H9 (cell line): ENCODE data around the gene CHPF. TPM values are rescaled to one million over a fixed set of nuclear protein-coding genes. Genes with fewer than 3 reads are reported as not detected.
A peak's percentile ranks its signal among the peaks of the same experiment; 100 is the strongest.

Experiments
- DNase-seq: peaks from one replicate; pipeline ENCODE4 v3.0.0-alpha.2; 2017
- H2AFZ ChIP-seq: one replicate; pipeline ENCODE4 v1.6.1; 2013; ENCODE audit warnings: mild to moderate bottlenecking, low read length, control low read depth, moderate library complexity
- H2AK5ac ChIP-seq: 2 replicates; pipeline ENCODE4 v1.6.1; 2013; ENCODE audit warnings: low read length, control low read depth, mixed read lengths; ENCODE audit not compliant: insufficient read length
- H2BK120ac ChIP-seq: one replicate; pipeline ENCODE4 v1.6.1; 2013; ENCODE audit warnings: low read depth, mild to moderate bottlenecking, low read length, control low read depth, inconsistent platforms; ENCODE audit not compliant: poor library complexity, severe bottlenecking
- H2BK12ac ChIP-seq: 2 replicates; pipeline ENCODE4 v1.6.1; 2013; ENCODE audit warnings: low read length, control low read depth, mixed read lengths, low read depth; ENCODE audit not compliant: insufficient read length
- H2BK15ac ChIP-seq: 2 replicates; pipeline ENCODE4 v1.6.1; 2013; ENCODE audit warnings: low read depth, low read length, control low read depth
- H2BK20ac ChIP-seq: one replicate; pipeline ENCODE4 v1.6.1; 2013; ENCODE audit warnings: low read depth, mild to moderate bottlenecking, low read length, control low read depth, inconsistent platforms; ENCODE audit not compliant: poor library complexity, severe bottlenecking
- H2BK5ac ChIP-seq: 2 replicates; pipeline ENCODE4 v1.6.1; 2013; ENCODE audit warnings: low read length, control low read depth, mixed read lengths; ENCODE audit not compliant: insufficient read length
- H3K14ac ChIP-seq: 2 replicates; pipeline ENCODE4 v1.6.1; 2013; ENCODE audit warnings: low read length, control low read depth; ENCODE audit not compliant: insufficient read depth
- H3K18ac ChIP-seq: 2 replicates; pipeline ENCODE4 v1.6.1; 2013; ENCODE audit warnings: low read depth, mild to moderate bottlenecking, mixed read lengths, low read length, control low read depth; ENCODE audit not compliant: insufficient read length
- H3K23ac ChIP-seq: 2 replicates; pipeline ENCODE4 v1.6.1; 2013; ENCODE audit warnings: low read length, control low read depth, mixed read lengths, low read depth; ENCODE audit not compliant: insufficient read length
- H3K23me2 ChIP-seq: 2 replicates; pipeline ENCODE4 v1.6.1; 2013; ENCODE audit warnings: low read depth, mild to moderate bottlenecking, mixed read lengths, low read length, control low read depth; ENCODE audit not compliant: insufficient read length, poor library complexity, severe bottlenecking
- H3K27ac ChIP-seq: 2 replicates; pipeline ENCODE4 v1.5.1; 2013; ENCODE audit warnings: low read length, control low read depth, mixed read lengths, low read depth; ENCODE audit not compliant: insufficient read length
- H3K27me3 ChIP-seq: 2 replicates; pipeline ENCODE4 v1.6.1; 2013; ENCODE audit warnings: low read length, control low read depth, inconsistent platforms; ENCODE audit not compliant: insufficient read depth
- H3K4ac ChIP-seq: 2 replicates; pipeline ENCODE4 v1.6.1; 2013; ENCODE audit warnings: low read depth, mild to moderate bottlenecking, control low read depth, inconsistent platforms, low read length, moderate library complexity
- H3K4me1 ChIP-seq: 2 replicates; pipeline ENCODE4 v1.6.1; 2013; ENCODE audit warnings: low read length, control low read depth, inconsistent platforms; ENCODE audit not compliant: insufficient read depth
- H3K4me2 ChIP-seq: 2 replicates; pipeline ENCODE4 v1.6.1; 2013; ENCODE audit warnings: low read length, control low read depth, mixed read lengths; ENCODE audit not compliant: insufficient read length, insufficient read depth
- H3K56ac ChIP-seq: 2 replicates; pipeline ENCODE4 v1.6.1; 2013; ENCODE audit warnings: low read depth, mild to moderate bottlenecking, mixed read lengths, low read length, control low read depth; ENCODE audit not compliant: insufficient read length
- H3K79me1 ChIP-seq: 2 replicates; pipeline ENCODE4 v1.6.1; 2013; ENCODE audit warnings: low read depth, mild to moderate bottlenecking, moderate library complexity, low read length, control low read depth, inconsistent platforms; ENCODE audit not compliant: insufficient read depth, poor library complexity, severe bottlenecking
- H3K79me2 ChIP-seq: 2 replicates; pipeline ENCODE4 v1.6.1; 2013; ENCODE audit warnings: low read length, control low read depth, inconsistent platforms; ENCODE audit not compliant: insufficient read depth
- H3K9ac ChIP-seq: 2 replicates; pipeline ENCODE4 v1.6.1; 2013; ENCODE audit warnings: low read length, control low read depth, mixed read lengths; ENCODE audit not compliant: insufficient read length; ENCODE audit errors: extremely low read depth
- H3K9me3 ChIP-seq: one replicate; pipeline ENCODE4 v1.6.1; 2013; ENCODE audit warnings: low read depth, low read length, inconsistent platforms; ENCODE audit not compliant: control insufficient read depth
- H3T11ph ChIP-seq: one replicate; pipeline ENCODE4 v1.6.1; 2013; ENCODE audit warnings: mild to moderate bottlenecking, low read length, control low read depth, inconsistent platforms
- H4K20me1 ChIP-seq: one replicate; pipeline ENCODE4 v1.6.1; 2013; ENCODE audit not compliant: control insufficient read depth, insufficient read length, insufficient read depth
- H4K5ac ChIP-seq: 2 replicates; pipeline ENCODE4 v1.6.1; 2013; ENCODE audit warnings: low read depth, mild to moderate bottlenecking, mixed read lengths, low read length, control low read depth; ENCODE audit not compliant: insufficient read length
- H4K8ac ChIP-seq: replicated peaks from 2 replicates; pipeline ENCODE4 v1.6.1; 2013; ENCODE audit warnings: low read length, control low read depth, mixed read lengths, low read depth; ENCODE audit not compliant: insufficient read length
- H4K91ac ChIP-seq: 2 replicates; pipeline ENCODE4 v1.6.1; 2013; ENCODE audit warnings: low read depth, mild to moderate bottlenecking, moderate library complexity, mixed read lengths, low read length, control low read depth; ENCODE audit not compliant: insufficient read length
- H3K27ac Mint-ChIP-seq, 3 experiments: 2 replicates in 2 of 3; 3 replicates in 1 of 3; pipeline ENCODE4 v1.8.0; 2020 to 2021; ENCODE audit warnings: mixed read lengths in 3 of 3, mild to moderate bottlenecking in 1 of 3, moderate library complexity in 1 of 3
- H3K27me3 Mint-ChIP-seq: 2 replicates; pipeline ENCODE4 v1.8.0; 2021; ENCODE audit warnings: low read depth, mild to moderate bottlenecking, moderate library complexity, mixed read lengths
- H3K36me3 Mint-ChIP-seq, 3 experiments: 2 replicates in 2 of 3; 3 replicates in 1 of 3; pipeline ENCODE4 v1.8.0; 2020 to 2021; ENCODE audit warnings: low read depth in 3 of 3, mixed read lengths in 3 of 3; ENCODE audit not compliant: insufficient read depth in 1 of 3
- H3K4me1 Mint-ChIP-seq, 2 experiments: 2 replicates each; pipeline ENCODE4 v1.8.0; 2020; ENCODE audit warnings: mixed read lengths in 2 of 2
- H3K4me3 Mint-ChIP-seq, 2 experiments: 2 replicates in 1 of 2; 3 replicates in 1 of 2; pipeline ENCODE4 v1.8.0; 2020 to 2021; ENCODE audit warnings: mild to moderate bottlenecking in 2 of 2, mixed read lengths in 2 of 2, moderate library complexity in 1 of 2
- H3K9me3 Mint-ChIP-seq, 2 experiments: 2 replicates in 1 of 2; 3 replicates in 1 of 2; pipeline ENCODE4 v1.8.0; 2020; ENCODE audit warnings: mild to moderate bottlenecking in 2 of 2, mixed read lengths in 2 of 2, moderate library complexity in 1 of 2
- WGBS: extraction: QIAGEN DNeasy Blood & Tissue Kit; methylation state at CpG from one replicate; pipeline ENCODE4 v1.1.7; 2013; ENCODE audit warnings: missing lambda C conversion rate, low lambda C conversion rate, mixed read lengths; ENCODE audit not compliant: insufficient read length; ENCODE audit errors: extremely low coverage; 5-methylcytosine and 5-hydroxymethylcytosine counted together
- total RNA-seq: library from RNA; stranded (reverse); gene quantifications from 2 replicates; pipeline ENCODE4 v1.2.1, GENCODE V29; 2021
- TF ChIP-seq, protein P1 (sequence below): fragments of 200-600 bp; sonication (generic); conservative IDR thresholded peaks from 3 replicates; pipeline ENCODE4 v1.8.0; 2021; ENCODE audit warnings: antibody characterized with exemption, mild to moderate bottlenecking

The CHPF gene
- total RNA-seq, 1 experiment from 2014 or later = 46.5 TPM

DNA sequence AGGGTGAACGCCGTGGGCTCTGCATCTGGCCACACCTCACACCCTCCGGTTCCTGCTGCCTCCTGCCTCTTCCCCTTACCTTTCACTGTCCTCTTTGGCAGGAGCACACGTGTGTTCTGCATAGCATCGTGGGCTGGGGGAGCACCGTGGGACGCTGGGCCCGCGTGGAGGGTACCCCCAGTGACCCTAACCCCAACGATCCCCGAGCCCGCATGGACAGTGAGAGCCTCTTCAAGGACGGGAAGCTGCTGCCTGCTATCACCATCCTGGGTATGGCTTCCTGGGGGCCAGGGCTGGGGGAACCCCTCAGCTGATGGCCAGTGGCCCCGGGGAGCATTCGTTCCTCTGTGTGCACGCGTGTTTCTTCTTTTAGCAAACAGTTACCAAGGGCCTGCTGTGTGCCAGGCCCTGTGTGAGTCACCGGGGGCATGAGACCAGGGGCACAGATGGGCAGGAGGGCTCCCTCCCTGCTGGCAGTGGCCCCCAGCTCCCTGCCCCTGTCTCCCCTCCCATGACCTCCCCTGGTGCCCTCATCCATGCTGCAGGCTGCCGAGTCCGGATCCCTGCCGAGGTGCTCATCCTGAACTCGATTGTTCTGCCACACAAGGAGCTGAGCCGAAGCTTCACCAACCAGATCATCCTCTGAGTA, 37.3 kb downstream of the CHPF start:
- WGBS = no CpG with 5 or more reads among the region's 23 CpGs
- Histone ChIP-seq H4K20me1 (no peaks in the 10 kb centered on the region), H2BK120ac (no peak overlapping the region), H3K27ac (peak overlapping the region; percentile 3), H3K4me2 (peak overlapping the region; percentile 3), H2BK20ac (no peak overlapping the region), H3K79me1 (no peaks in the 10 kb centered on the region), H4K8ac (no peak overlapping the region), H3K4ac (no peak overlapping the region), H2BK15ac (no peak overlapping the region), H2AK5ac (no peak overlapping the region), H3K23me2 (peaks cover 4% of the 10 kb centered on the region), H2AFZ (no peak overlapping the region), H3K56ac (no peak overlapping the region), H2BK5ac (no peak overlapping the region), H3K9ac (no peak overlapping the region), H3T11ph (no peak overlapping the region), H4K91ac (no peak overlapping the region), H4K5ac (no peak overlapping the region), H3K4me1 (peaks cover 13% of the 10 kb centered on the region; the same call in 1 of the 2 replicates), H3K23ac (no peak overlapping the region), H3K14ac (no peak overlapping the region; the same call in 1 of the 2 replicates), H2BK12ac (no peak overlapping the region), H3K9me3 (no peaks in the 10 kb centered on the region), H3K79me2 (no peaks in the 10 kb centered on the region), H3K18ac (no peak overlapping the region), H3K27me3 (no peaks in the 10 kb centered on the region)
- H3K9me3 Mint-ChIP-seq = no peaks in the 10 kb centered on the region; a peak in 1 of 5 replicates
- TF ChIP-seq, protein P1, sequence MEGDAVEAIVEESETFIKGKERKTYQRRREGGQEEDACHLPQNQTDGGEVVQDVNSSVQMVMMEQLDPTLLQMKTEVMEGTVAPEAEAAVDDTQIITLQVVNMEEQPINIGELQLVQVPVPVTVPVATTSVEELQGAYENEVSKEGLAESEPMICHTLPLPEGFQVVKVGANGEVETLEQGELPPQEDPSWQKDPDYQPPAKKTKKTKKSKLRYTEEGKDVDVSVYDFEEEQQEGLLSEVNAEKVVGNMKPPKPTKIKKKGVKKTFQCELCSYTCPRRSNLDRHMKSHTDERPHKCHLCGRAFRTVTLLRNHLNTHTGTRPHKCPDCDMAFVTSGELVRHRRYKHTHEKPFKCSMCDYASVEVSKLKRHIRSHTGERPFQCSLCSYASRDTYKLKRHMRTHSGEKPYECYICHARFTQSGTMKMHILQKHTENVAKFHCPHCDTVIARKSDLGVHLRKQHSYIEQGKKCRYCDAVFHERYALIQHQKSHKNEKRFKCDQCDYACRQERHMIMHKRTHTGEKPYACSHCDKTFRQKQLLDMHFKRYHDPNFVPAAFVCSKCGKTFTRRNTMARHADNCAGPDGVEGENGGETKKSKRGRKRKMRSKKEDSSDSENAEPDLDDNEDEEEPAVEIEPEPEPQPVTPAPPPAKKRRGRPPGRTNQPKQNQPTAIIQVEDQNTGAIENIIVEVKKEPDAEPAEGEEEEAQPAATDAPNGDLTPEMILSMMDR = no peak
- peak overlapping the region; percentile 83 to 97 (median 95); a peak in 6 of 7 replicates for H3K27ac Mint-ChIP-seq
- H3K36me3 Mint-ChIP-seq = peaks cover 16 to 19% (median 17%) of the 10 kb centered on the region in 3 experiments
- peaks cover 20% of the 10 kb centered on the region for H3K27me3 Mint-ChIP-seq
- H3K4me1 Mint-ChIP-seq = peaks cover 56 to 64% of the 10 kb centered on the region in 2 experiments
- H3K4me3 Mint-ChIP-seq = peak overlapping the region; percentile 19 to 56
- DNase-seq = no peak
